ENCODE results near the gene IL1RAPL1.

The IL1RAPL1 gene

GRCh38 chrX:29627833-29628232 lies 1040.6 kb downstream of the IL1RAPL1 start:
- no peak overlapping the region for H3K27ac ChIP-seq
- TF ChIP-seq, protein P1, sequence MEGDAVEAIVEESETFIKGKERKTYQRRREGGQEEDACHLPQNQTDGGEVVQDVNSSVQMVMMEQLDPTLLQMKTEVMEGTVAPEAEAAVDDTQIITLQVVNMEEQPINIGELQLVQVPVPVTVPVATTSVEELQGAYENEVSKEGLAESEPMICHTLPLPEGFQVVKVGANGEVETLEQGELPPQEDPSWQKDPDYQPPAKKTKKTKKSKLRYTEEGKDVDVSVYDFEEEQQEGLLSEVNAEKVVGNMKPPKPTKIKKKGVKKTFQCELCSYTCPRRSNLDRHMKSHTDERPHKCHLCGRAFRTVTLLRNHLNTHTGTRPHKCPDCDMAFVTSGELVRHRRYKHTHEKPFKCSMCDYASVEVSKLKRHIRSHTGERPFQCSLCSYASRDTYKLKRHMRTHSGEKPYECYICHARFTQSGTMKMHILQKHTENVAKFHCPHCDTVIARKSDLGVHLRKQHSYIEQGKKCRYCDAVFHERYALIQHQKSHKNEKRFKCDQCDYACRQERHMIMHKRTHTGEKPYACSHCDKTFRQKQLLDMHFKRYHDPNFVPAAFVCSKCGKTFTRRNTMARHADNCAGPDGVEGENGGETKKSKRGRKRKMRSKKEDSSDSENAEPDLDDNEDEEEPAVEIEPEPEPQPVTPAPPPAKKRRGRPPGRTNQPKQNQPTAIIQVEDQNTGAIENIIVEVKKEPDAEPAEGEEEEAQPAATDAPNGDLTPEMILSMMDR (conservative IDR thresholded peaks at IDR 0.05) = no peak
- TF ChIP-seq ZFX (IDR thresholded peaks at IDR 0.05) = no peak

DNA sequence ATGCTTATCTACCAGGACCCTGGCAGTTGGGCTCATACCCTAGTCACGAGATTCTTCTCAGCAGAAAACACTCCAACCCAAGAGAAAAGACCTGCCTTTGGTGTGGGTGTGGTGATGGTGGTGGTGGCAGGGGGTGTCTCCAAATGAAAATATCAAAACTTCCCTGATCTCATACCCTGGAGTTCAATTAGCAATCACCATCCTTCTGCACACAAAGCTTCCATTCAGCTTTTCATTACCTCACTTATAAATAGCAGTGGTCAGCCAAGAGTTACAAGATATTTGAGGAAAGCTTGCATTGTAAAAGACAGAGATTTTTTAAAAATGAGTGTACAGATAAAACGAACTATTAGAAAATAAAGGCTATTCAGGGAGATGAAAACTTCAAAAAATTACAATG lies 1047.3 kb downstream of the IL1RAPL1 start:
- H3K27ac ChIP-seq = no peak overlapping the region
- TF ChIP-seq, protein P1 (conservative IDR thresholded peaks at IDR 0.05) = no peak

DNA sequence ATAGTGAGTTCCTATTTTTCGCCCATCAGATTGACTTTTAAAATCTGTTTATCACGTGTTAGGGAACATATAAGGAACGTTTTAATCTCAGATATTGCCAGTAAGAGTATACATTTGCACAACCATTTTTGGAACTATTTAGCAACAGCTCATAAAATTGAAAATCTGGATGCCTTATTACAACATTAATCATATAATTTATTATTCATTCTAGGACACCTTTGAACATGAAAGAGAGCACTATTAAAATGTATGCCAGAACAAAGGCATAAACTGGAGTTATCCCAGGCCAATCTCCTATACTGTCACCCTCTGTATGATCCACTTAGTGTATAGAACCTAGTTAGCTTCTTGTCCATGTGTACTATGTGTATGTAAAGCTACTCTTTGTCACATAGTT lies 1049.1 kb downstream of the IL1RAPL1 start:
- H3K27ac ChIP-seq = no peak overlapping the region
- TF ChIP-seq, protein P1 (conservative IDR thresholded peaks at IDR 0.05) = no peak
- no peak for TF ChIP-seq ZFX (IDR thresholded peaks at IDR 0.05)

DNA sequence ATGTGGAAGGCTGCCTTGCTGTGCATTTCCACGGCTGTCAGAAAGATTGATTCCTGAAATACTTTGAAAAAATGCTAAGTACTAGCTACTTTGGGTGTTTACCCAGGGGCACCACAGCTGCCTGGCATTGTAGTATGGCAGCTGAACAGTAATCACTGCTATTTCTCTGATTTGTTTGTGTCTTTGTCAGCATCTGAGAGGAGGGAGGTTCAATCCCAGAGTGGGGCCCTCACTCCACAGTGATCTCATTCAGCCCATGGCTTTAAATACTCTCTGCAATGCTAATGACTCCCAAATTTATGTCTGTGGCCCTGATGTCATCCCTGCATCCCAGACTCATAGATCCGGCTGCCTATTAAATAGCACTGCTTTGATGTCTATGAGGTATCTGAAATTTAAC lies 1052.9 kb downstream of the IL1RAPL1 start:
- no peak overlapping the region for H3K27ac ChIP-seq
- TF ChIP-seq, protein P1 (conservative IDR thresholded peaks at IDR 0.05) = no peak
- no peak for TF ChIP-seq ZFX (IDR thresholded peaks at IDR 0.05)

- TF ChIP-seq, protein P1 (conservative IDR thresholded peaks at IDR 0.05) = no peak
- no peak for TF ChIP-seq ZFX (IDR thresholded peaks at IDR 0.05)
- no peak overlapping the region for H3K27ac ChIP-seq
Observed at GRCh38 chrX:29641461-29641860, 1054.2 kb downstream of the IL1RAPL1 start.

- TF ChIP-seq, protein P1 (conservative IDR thresholded peaks at IDR 0.05) = no peak
- TF ChIP-seq ZFX (IDR thresholded peaks at IDR 0.05) = no peak
- H3K27ac ChIP-seq = no peak overlapping the region
Observed at GRCh38 chrX:29643181-29643580, 1055.9 kb downstream of the IL1RAPL1 start.

DNA sequence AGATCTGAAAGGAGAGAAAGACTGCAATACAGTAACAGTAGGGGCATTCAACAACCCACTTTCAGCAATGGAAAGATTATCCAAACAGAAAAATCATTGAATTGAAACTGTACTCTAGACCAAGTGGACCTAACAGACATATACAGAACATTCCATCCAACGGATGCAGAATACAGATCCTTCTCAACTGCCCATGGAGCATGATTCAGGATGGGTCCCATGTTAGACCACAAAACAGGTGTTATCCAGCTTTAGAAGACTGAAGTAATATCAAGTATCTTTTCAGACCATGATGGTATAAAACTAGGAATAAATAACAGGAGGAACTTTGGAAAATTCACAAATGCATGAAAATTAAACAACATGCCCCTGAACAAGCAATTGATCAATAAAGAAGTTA lies 1060.9 kb downstream of the IL1RAPL1 start:
- H3K27ac ChIP-seq = no peak overlapping the region
- TF ChIP-seq, protein P1 (conservative IDR thresholded peaks at IDR 0.05) = no peak
- TF ChIP-seq ZFX (IDR thresholded peaks at IDR 0.05) = no peak

All from C4-2B (cell line).